Measurements from ENCODE around the gene BAG1. TPM values are rescaled to one million over a fixed set of nuclear protein-coding genes. Genes with fewer than 3 reads are reported as not detected.

The BAG1 gene
- total and polyA plus RNA-seq, 2 of the 13 experiments (the other 11 are each of a cell fraction or from before 2014, with no cell fraction given): 23.1 to 59.5 TPM

DNA sequence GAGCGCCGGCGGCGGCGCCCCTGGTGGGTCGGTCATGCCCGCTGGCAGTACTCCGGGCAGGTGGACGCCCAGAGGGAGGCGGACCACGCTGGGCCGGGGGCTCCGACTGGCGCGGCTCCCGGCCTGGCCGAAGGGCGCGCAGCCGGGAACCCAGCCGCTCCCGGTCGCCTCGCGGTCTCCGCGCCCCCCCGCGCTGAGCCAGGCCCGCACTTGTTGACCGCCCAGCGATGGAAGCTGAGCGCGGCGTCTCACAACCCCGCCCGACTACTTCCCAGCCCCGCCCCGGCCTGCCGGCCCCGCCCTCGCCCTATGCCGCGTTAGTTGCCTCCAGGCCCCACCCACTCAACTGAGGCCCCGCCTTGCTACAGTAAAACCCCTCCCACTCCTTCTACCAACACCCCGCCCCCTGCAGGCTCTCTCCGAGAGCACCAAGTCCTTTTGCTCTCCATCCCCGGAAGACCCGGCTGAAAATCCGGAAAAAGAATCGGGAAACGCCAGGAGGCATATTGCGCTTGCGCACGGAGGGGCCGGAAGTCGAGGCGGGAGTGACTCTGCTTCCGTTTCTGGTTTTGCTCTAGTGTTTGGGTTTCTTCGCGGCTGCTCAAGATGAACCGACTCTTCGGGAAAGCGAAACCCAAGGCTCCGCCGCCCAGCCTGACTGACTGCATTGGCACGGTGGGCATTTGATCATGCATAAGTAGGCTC is at the start of gene BAG1, which contains the start of gene CHMP5 (continued):
- TF ChIP-seq, protein P1, sequence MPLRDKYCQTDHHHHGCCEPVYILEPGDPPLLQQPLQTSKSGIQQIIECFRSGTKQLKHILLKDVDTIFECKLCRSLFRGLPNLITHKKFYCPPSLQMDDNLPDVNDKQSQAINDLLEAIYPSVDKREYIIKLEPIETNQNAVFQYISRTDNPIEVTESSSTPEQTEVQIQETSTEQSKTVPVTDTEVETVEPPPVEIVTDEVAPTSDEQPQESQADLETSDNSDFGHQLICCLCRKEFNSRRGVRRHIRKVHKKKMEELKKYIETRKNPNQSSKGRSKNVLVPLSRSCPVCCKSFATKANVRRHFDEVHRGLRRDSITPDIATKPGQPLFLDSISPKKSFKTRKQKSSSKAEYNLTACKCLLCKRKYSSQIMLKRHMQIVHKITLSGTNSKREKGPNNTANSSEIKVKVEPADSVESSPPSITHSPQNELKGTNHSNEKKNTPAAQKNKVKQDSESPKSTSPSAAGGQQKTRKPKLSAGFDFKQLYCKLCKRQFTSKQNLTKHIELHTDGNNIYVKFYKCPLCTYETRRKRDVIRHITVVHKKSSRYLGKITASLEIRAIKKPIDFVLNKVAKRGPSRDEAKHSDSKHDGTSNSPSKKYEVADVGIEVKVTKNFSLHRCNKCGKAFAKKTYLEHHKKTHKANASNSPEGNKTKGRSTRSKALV (CRISPR knock-in tag; IDR thresholded peaks at IDR 0.05): no peak
- no peak for TF ChIP-seq HNF4G (IDR thresholded peaks at IDR 0.05; ENCODE audit: borderline replicate concordance, low read depth, low read length)
- no peak for TF ChIP-seq HNF4G (CRISPR knock-in tag; IDR thresholded peaks at IDR 0.05; ENCODE audit: borderline replicate concordance, low read depth)
- no peak for TF ChIP-seq ZNF530 (CRISPR knock-in tag; IDR thresholded peaks at IDR 0.05; ENCODE audit: low read depth)
- no peak for TF ChIP-seq HNF4A (CRISPR knock-in tag; IDR thresholded peaks at IDR 0.05)
- TF ChIP-seq ZNF296 (CRISPR knock-in tag; conservative IDR thresholded peaks at IDR 0.05): no peak
- TF ChIP-seq ARNT2 (CRISPR knock-in tag; IDR thresholded peaks at IDR 0.05; ENCODE audit: low read depth): peak; percentile 67; the same call in 1 of the 2 replicates
- TF ChIP-seq BORCS8-MEF2B (CRISPR knock-in tag; IDR thresholded peaks at IDR 0.05): no peak
- TF ChIP-seq RAD51 (IDR thresholded peaks at IDR 0.05; ENCODE audit: borderline replicate concordance): no peak
- TF ChIP-seq, protein P2, sequence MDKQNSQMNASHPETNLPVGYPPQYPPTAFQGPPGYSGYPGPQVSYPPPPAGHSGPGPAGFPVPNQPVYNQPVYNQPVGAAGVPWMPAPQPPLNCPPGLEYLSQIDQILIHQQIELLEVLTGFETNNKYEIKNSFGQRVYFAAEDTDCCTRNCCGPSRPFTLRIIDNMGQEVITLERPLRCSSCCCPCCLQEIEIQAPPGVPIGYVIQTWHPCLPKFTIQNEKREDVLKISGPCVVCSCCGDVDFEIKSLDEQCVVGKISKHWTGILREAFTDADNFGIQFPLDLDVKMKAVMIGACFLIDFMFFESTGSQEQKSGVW (CRISPR knock-in tag; IDR thresholded peaks at IDR 0.05; ENCODE audit: borderline replicate concordance): no peak
- TF ChIP-seq POGZ (CRISPR knock-in tag; IDR thresholded peaks at IDR 0.05): peak; percentile 48; the same call in 1 of the 2 replicates
- TF ChIP-seq MIXL1 (CRISPR knock-in tag; IDR thresholded peaks at IDR 0.05): no peak
- no peak for TF ChIP-seq TIGD3 (CRISPR knock-in tag; IDR thresholded peaks at IDR 0.05; ENCODE audit: borderline replicate concordance)
- TF ChIP-seq MTF1 (CRISPR knock-in tag; IDR thresholded peaks at IDR 0.05): no peak
- no peak for TF ChIP-seq KLF16 (CRISPR knock-in tag; IDR thresholded peaks at IDR 0.05)
- TF ChIP-seq NR2C2 (CRISPR knock-in tag; IDR thresholded peaks at IDR 0.05; ENCODE audit: borderline replicate concordance): peak; percentile 31; the same call in 1 of the 2 replicates
- TF ChIP-seq ZNF30 (CRISPR knock-in tag; IDR thresholded peaks at IDR 0.05): no peak
- no peak for TF ChIP-seq TCF12 (IDR thresholded peaks at IDR 0.05)
- TF ChIP-seq TCF12 (CRISPR knock-in tag; IDR thresholded peaks at IDR 0.05): no peak
- no peak for TF ChIP-seq ZBTB39 (CRISPR knock-in tag; IDR thresholded peaks at IDR 0.05)
- TF ChIP-seq PAWR (CRISPR knock-in tag; IDR thresholded peaks at IDR 0.05; ENCODE audit: borderline replicate concordance): no peak
- TF ChIP-seq ZNF704 (CRISPR knock-in tag; IDR thresholded peaks at IDR 0.05; ENCODE audit: borderline replicate concordance): no peak

Data from HepG2 (cell line).